Mesothelial cell of epicardium (in vitro differentiated cells): ENCODE data around the gene ACOXL. TPM values are rescaled to one million over a fixed set of nuclear protein-coding genes. Genes with fewer than 3 reads are reported as not detected.

ENCODE experiments used
- DNase-seq, 2 experiments: peaks; one replicate each; pipeline ENCODE4 v3.0.0; 2021; ENCODE audit warnings: low spot score in 2 of 2; ENCODE audit not compliant: unreplicated experiment in 2 of 2
- H3K27ac Mint-ChIP-seq: 2 replicates; pipeline ENCODE4 v1.8.0; 2021; ENCODE audit warnings: mixed read lengths
- H3K27me3 Mint-ChIP-seq: 2 replicates; pipeline ENCODE4 v1.8.0; 2021; ENCODE audit warnings: low read depth, mixed read lengths
- H3K36me3 Mint-ChIP-seq: 2 replicates; pipeline ENCODE4 v1.8.0; 2021; ENCODE audit warnings: mixed read lengths
- H3K4me1 Mint-ChIP-seq: 2 replicates; pipeline ENCODE4 v1.8.0; 2021; ENCODE audit warnings: mixed read lengths
- H3K4me3 Mint-ChIP-seq: 2 replicates; pipeline ENCODE4 v1.8.0; 2021; ENCODE audit warnings: mild to moderate bottlenecking, moderate library complexity, mixed read lengths
- H3K9me3 Mint-ChIP-seq: 2 replicates; pipeline ENCODE4 v1.8.0; 2021; ENCODE audit warnings: mixed read lengths
- total RNA-seq: library from RNA; stranded (reverse); gene quantifications from 3 replicates; pipeline ENCODE4 v1.2.1, GENCODE V29; 2021
- TF ChIP-seq, protein P1 (sequence below): fragments of 200-600 bp; sonication (generic); IDR thresholded peaks from one replicate; pipeline ENCODE4 v1.5.0; 2021; ENCODE audit warnings: antibody characterized with exemption; ENCODE audit not compliant: unreplicated experiment

The ACOXL gene
- total RNA-seq, 1 donor from 2014 or later = 0.20 TPM

DNA sequence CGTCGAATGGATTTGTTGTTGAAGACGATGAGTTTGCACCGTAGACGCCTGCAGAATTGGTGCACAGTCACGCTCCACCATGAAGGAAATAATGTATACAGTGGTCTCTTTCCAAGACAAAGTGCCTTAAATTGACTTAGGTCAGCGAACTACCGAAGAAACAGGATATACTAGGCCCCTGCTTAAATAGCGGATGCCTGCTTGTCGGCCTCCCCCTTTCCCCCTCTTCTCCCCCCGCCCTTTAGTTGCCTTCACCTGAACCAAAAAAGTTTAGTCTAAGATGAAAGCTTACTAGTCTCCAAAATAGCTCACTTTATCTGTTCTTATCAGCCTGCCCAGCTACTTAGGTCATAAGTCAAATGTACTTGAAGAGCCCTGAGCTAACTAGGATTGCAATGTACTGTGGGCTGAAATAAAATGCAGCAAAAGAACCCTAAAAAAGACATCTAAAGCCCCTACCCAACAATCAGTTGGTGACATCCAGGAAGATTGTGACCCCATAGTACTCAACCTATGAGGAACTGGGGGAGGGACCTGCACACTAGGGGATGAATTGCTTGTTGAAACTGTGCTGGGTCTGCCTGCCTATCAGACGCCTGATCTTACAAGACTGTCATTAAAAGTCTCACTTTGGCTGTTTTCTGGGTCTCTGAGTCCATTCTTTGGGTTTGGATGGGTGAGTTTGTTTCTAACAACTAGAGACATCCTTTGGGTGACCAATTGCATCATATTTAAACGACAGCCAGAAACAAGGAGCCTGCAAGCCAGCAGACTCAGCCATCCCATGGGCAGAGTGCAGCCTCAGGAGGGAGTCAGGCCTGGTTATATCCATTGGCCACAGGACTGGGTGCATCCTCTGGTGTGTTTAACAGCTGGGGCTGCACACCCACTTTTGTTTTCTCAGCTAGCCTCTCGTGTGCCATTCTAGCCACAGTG, 14.5 kb downstream of the ACOXL start:
- H3K4me3 Mint-ChIP-seq = no peak overlapping the region
- TF ChIP-seq, protein P1, sequence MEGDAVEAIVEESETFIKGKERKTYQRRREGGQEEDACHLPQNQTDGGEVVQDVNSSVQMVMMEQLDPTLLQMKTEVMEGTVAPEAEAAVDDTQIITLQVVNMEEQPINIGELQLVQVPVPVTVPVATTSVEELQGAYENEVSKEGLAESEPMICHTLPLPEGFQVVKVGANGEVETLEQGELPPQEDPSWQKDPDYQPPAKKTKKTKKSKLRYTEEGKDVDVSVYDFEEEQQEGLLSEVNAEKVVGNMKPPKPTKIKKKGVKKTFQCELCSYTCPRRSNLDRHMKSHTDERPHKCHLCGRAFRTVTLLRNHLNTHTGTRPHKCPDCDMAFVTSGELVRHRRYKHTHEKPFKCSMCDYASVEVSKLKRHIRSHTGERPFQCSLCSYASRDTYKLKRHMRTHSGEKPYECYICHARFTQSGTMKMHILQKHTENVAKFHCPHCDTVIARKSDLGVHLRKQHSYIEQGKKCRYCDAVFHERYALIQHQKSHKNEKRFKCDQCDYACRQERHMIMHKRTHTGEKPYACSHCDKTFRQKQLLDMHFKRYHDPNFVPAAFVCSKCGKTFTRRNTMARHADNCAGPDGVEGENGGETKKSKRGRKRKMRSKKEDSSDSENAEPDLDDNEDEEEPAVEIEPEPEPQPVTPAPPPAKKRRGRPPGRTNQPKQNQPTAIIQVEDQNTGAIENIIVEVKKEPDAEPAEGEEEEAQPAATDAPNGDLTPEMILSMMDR = no peak
- H3K4me1 Mint-ChIP-seq = peaks cover 6% of the 10 kb centered on the region
- H3K27ac Mint-ChIP-seq = no peak overlapping the region
- peaks cover 23% of the 10 kb centered on the region for H3K27me3 Mint-ChIP-seq
- DNase-seq = no peak
- H3K9me3 Mint-ChIP-seq = no peaks in the 10 kb centered on the region
- no peaks in the 10 kb centered on the region for H3K36me3 Mint-ChIP-seq

DNA sequence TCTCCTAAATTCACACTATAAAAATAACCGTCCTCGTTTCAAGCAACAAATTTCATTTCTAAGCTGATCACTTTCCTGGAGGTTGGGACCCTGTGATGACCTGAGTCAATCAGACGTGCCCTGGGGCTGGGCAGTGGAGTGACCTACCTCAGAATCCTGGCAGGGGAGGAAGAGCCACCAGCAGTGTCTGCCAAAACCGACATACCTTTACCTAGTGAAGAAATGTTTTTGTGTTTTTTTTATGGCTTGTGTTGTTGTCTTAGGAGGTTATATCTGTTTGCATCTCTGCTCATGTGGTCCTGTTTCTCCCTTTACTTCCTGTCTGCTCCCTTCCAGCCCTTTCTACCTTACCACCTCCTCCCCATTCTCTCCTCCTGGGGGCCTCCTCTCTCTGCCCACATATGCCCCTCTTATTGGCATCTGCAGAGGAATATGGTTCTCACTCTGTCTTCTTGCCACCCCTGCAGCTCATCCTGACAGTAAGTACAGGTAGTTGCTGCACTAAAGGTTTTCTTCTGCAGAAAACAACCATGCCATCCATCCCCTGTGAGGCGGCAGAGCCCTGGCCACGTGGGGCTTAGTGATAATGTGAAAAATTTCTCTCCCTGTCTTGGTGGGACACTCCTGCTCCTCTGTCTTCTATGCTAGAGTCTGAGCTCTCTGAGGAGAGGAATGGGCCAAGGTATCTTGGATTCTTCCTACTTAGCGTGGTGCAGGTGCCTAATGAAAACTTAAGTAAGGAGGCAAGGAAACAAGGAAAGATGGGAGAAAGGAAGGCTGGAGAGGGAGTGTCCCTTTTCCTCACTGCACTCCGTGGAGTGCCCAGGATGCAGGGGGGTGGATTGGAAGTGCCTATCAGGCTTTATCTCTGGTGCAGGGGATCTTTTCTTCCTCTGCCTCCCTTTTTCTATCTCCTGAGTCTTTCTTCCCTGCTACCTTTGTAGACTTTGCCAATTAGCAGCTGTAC, 15.4 kb downstream of the ACOXL start:
- no peak for DNase-seq
- H3K36me3 Mint-ChIP-seq = no peaks in the 10 kb centered on the region
- H3K4me3 Mint-ChIP-seq = no peak overlapping the region
- H3K4me1 Mint-ChIP-seq = peaks cover 3% of the 10 kb centered on the region
- H3K27ac Mint-ChIP-seq = no peak overlapping the region
- H3K27me3 Mint-ChIP-seq = peaks cover 18% of the 10 kb centered on the region
- H3K9me3 Mint-ChIP-seq = no peaks in the 10 kb centered on the region
- TF ChIP-seq, protein P1 = no peak

DNA sequence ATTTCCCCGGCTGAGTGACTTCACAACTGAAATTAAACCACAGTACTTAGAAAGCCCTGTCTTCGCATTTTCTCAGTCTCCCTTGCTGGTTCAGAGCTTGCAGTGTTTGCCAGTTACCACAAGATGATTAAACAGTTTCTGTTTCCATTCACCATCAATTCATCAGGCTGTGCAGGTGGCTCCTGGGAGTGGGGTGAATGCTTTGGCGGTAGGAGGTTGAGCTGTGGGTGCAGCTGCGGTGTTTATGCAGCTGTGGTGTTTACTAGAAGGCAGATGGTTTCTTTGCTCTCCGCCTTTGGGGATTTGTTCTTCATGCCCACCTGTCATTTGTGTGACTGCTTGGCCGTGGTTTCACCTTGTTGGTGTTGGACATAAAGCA, 16.1 kb downstream of the ACOXL start:
- Mint-ChIP-seq H3K4me1 (peaks cover 3% of the 10 kb centered on the region), H3K4me3 (no peak overlapping the region), H3K36me3 (no peaks in the 10 kb centered on the region), H3K27me3 (peaks cover 15% of the 10 kb centered on the region), H3K9me3 (no peaks in the 10 kb centered on the region), H3K27ac (no peak overlapping the region)
- TF ChIP-seq, protein P1 = no peak
- DNase-seq = no peak

DNA sequence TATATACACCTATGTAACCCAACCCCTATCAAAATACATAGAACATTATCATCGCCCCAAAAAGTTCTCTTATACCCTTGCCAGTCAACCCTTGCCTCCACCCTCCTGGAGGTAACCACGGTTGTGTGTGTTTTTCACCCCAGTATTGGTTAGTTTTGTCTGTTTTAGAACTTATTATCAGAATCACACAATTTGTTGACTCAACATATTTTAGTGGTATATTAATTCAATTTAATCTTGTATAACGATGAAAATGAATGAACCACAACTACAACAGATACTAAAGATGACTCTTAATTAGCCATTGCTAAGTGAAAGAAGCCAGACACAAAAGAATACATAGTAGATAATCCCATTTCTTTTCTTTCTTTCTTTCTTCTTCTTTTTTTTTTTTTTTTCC, 19.3 kb downstream of the ACOXL start:
- Mint-ChIP-seq H3K27me3 (peaks cover 15% of the 10 kb centered on the region), H3K4me3 (no peak overlapping the region), H3K9me3 (no peaks in the 10 kb centered on the region), H3K27ac (no peak overlapping the region), H3K4me1 (peaks cover 2% of the 10 kb centered on the region), H3K36me3 (no peaks in the 10 kb centered on the region)
- no peak for DNase-seq
- TF ChIP-seq, protein P1 = no peak

DNA sequence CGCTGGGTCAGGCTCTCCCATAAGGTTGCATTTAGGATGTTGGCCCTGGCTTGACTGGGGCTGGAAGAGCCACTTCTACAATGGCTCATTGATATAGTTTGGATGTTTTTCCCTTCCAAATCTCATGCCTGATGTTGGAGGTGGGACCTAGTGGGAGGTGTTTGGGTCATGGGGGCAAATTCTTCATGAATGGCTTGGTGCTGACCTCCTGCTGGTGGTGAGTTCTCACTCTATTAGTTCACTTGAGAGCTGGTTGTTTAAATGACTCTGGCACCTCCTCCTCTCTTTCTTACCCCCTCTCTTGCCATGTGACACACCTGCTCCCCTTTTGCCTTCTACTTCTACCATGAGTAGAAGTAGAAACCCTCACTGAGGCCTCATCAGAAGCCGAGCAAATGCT, 20.5 kb downstream of the ACOXL start:
- Mint-ChIP-seq H3K4me1 (no peaks in the 10 kb centered on the region), H3K27me3 (peaks cover 19% of the 10 kb centered on the region), H3K4me3 (no peak overlapping the region), H3K36me3 (no peaks in the 10 kb centered on the region), H3K27ac (no peak overlapping the region), H3K9me3 (peaks cover 5% of the 10 kb centered on the region)
- TF ChIP-seq, protein P1 = no peak
- DNase-seq = no peak
